H1 (cell line): ENCODE data around the gene ZNF618. TPM values are rescaled to one million over a fixed set of nuclear protein-coding genes. Genes with fewer than 3 reads are reported as not detected.

Source experiments
- CTCF ChIA-PET: fragments of 300-600 bp; sonication (Branson Sonifier 250); formaldehyde crosslinking; loops from one replicate; lab custom pipeline; 2021; ENCODE audit not compliant: partially characterized antibody; lab: Charles Lee
- POLR2A ChIA-PET: fragments of 300-600 bp; sonication (Branson Sonifier 250); formaldehyde crosslinking; loops from one replicate; lab custom pipeline; 2021; ENCODE audit warnings: inconsistent platforms; ENCODE audit not compliant: partially characterized antibody; lab: Charles Lee
- DNase-seq, 2 experiments: peaks; one replicate each; pipeline versions ENCODE4 v3.0.0 to v3.0.0-alpha.2; 2010 to 2022; ENCODE audit warnings: low spot score in 2 of 2, low read depth in 1 of 2, mixed read lengths in 1 of 2
- FAIRE-seq: peaks from 2 replicates; lab custom pipeline; 2011; peaks lifted over from hg19 to GRCh38; lab: Jason Lieb, UNC
- H2AFZ ChIP-seq: 2 replicates; pipeline ENCODE4 v1.8.1; 2012; ENCODE audit warnings: low read length, inconsistent platforms
- H2AK5ac ChIP-seq: 2 replicates; pipeline ENCODE4 v1.6.1; 2013; ENCODE audit warnings: low read depth, low read length
- H2BK120ac ChIP-seq: replicated peaks from 2 replicates; pipeline ENCODE3; 2013; ENCODE audit warnings: low read depth, low read length, inconsistent platforms
- H2BK12ac ChIP-seq: 2 replicates; pipeline ENCODE4 v1.6.1; 2013; ENCODE audit warnings: low read depth, low read length
- H2BK15ac ChIP-seq: 2 replicates; pipeline ENCODE4 v1.6.1; 2013; ENCODE audit warnings: low read length
- H2BK20ac ChIP-seq: 2 replicates; pipeline ENCODE4 v1.6.1; 2013; ENCODE audit warnings: low read length
- H2BK5ac ChIP-seq: 2 replicates; pipeline ENCODE4 v1.6.1; 2013; ENCODE audit warnings: low read depth, low read length
- H3K14ac ChIP-seq: 2 replicates; pipeline ENCODE4 v1.6.1; 2013; ENCODE audit warnings: inconsistent platforms; ENCODE audit not compliant: insufficient read length
- H3K18ac ChIP-seq: 2 replicates; pipeline ENCODE4 v1.6.1; 2013; ENCODE audit warnings: low read length; ENCODE audit errors: extremely low read depth
- H3K23ac ChIP-seq: 2 replicates; pipeline ENCODE4 v1.6.1; 2013; ENCODE audit warnings: inconsistent platforms; ENCODE audit not compliant: insufficient read length
- H3K23me2 ChIP-seq: 2 replicates; pipeline ENCODE4 v1.6.1; 2013; ENCODE audit warnings: low read depth, low read length
- H3K27ac ChIP-seq: 2 replicates; pipeline ENCODE4 v1.6.1; 2011; ENCODE audit warnings: low read depth, low read length, inconsistent platforms
- H3K27me3 ChIP-seq, 4 experiments: replicated peaks in 1 of 4; 1 replicate in 1 of 4; 2 replicates in 3 of 4; pipeline versions ENCODE4 v1.6.1 to v1.8.1; 2011 to 2013; ENCODE audit warnings: low read length in 3 of 4, mild to moderate bottlenecking in 3 of 4, inconsistent platforms in 2 of 4, mixed read lengths in 2 of 4, moderate library complexity in 1 of 4; ENCODE audit not compliant: control insufficient read depth in 3 of 4, insufficient read depth in 3 of 4; ENCODE audit errors: extremely low read depth in 1 of 4
- H3K36me3 ChIP-seq, 4 experiments: 2 replicates each; pipeline versions ENCODE4 v1.6.1 to v1.8.1; 2011 to 2013; ENCODE audit warnings: mild to moderate bottlenecking in 4 of 4, low read length in 3 of 4, moderate library complexity in 2 of 4, control low read depth in 1 of 4, inconsistent platforms in 1 of 4; ENCODE audit not compliant: insufficient read depth in 4 of 4, control insufficient read depth in 2 of 4
- H3K4ac ChIP-seq: replicated peaks from 2 replicates; pipeline ENCODE3; 2013; ENCODE audit warnings: low read length, low read depth, mixed read lengths, inconsistent platforms; ENCODE audit not compliant: insufficient read length
- H3K4me1 ChIP-seq, 4 experiments: replicated peaks in 1 of 4; 1 replicate in 1 of 4; 2 replicates in 3 of 4; pipeline versions ENCODE4 v1.6.1 to v1.8.1; 2011 to 2013; ENCODE audit warnings: low read length in 3 of 4, inconsistent platforms in 2 of 4, mixed read lengths in 1 of 4; ENCODE audit not compliant: insufficient read depth in 4 of 4, control insufficient read depth in 3 of 4
- H3K4me2 ChIP-seq, 2 experiments: 2 replicates each; pipeline versions ENCODE4 v1.6.1 to v1.8.1; 2011 to 2013; ENCODE audit warnings: low read depth in 2 of 2, low read length in 2 of 2, control low read depth in 1 of 2, inconsistent platforms in 1 of 2, mild to moderate bottlenecking in 1 of 2; ENCODE audit not compliant: insufficient read depth in 1 of 2
- H3K4me3 ChIP-seq, 4 experiments: fragments of 200-600, 300-600 bp in 1 of 4; sonication (generic), shearing (Covaris generic), sonication (Bioruptor Twin) in 1 of 4; 2 replicates each; pipeline versions ENCODE4 v1.5.1 to v1.8.1; 2011 to 2016; ENCODE audit warnings: low read length in 4 of 4, low read depth in 3 of 4, control low read depth in 2 of 4, inconsistent platforms in 2 of 4, mild to moderate bottlenecking in 2 of 4, mixed read lengths in 1 of 4, moderate library complexity in 1 of 4; ENCODE audit not compliant: insufficient read depth in 2 of 4; ENCODE audit errors: extremely low read depth in 1 of 4
- H3K56ac ChIP-seq: replicated peaks from 2 replicates; pipeline ENCODE3; 2013; ENCODE audit warnings: low read depth, mild to moderate bottlenecking, mixed read lengths, low read length, inconsistent platforms; ENCODE audit not compliant: insufficient read length
- H3K79me1 ChIP-seq: 2 replicates; pipeline ENCODE4 v1.6.1; 2013; ENCODE audit warnings: low read depth, low read length, control low read depth
- H3K79me2 ChIP-seq, 2 experiments: 2 replicates each; pipeline versions ENCODE4 v1.6.1 to v1.8.1; 2012 to 2013; ENCODE audit warnings: low read length in 2 of 2, mild to moderate bottlenecking in 2 of 2, inconsistent platforms in 1 of 2; ENCODE audit not compliant: insufficient read depth in 2 of 2, control insufficient read depth in 1 of 2
- H3K9ac ChIP-seq, 4 experiments: replicated peaks in 1 of 4; 1 replicate in 1 of 4; 2 replicates in 3 of 4; pipeline versions ENCODE4 v1.6.1 to v1.8.1; 2011 to 2013; ENCODE audit warnings: low read depth in 3 of 4, low read length in 3 of 4, control low read depth in 2 of 4, mild to moderate bottlenecking in 2 of 4, moderate library complexity in 2 of 4, inconsistent platforms in 1 of 4; ENCODE audit errors: extremely low read depth in 1 of 4
- H3K9me3 ChIP-seq, 2 experiments: 2 replicates each; pipeline versions ENCODE4 v1.6.1 to v1.8.1; 2012 to 2013; ENCODE audit warnings: mild to moderate bottlenecking in 2 of 2, moderate library complexity in 2 of 2, control low read depth in 1 of 2, inconsistent platforms in 1 of 2, low read depth in 1 of 2, low read length in 1 of 2, mixed read lengths in 1 of 2; ENCODE audit not compliant: insufficient read depth in 2 of 2
- H4K20me1 ChIP-seq, 2 experiments: replicated peaks in 1 of 2; 2 replicates each; pipeline versions ENCODE3 to v1.8.1; 2011 to 2013; ENCODE audit warnings: inconsistent platforms in 2 of 2, low read length in 2 of 2, mild to moderate bottlenecking in 1 of 2; ENCODE audit not compliant: insufficient read depth in 2 of 2, control insufficient read depth in 1 of 2
- H4K5ac ChIP-seq: 2 replicates; pipeline ENCODE4 v1.6.1; 2013; ENCODE audit warnings: low read length, low read depth, mixed read lengths, inconsistent platforms; ENCODE audit not compliant: insufficient read length
- H4K8ac ChIP-seq: 2 replicates; pipeline ENCODE4 v1.8.0; 2013; ENCODE audit warnings: mild to moderate bottlenecking, moderate library complexity, low read length, inconsistent platforms; ENCODE audit not compliant: insufficient read depth; ENCODE audit errors: extremely low read depth
- H4K91ac ChIP-seq: replicated peaks from 2 replicates; pipeline ENCODE3; 2013; ENCODE audit warnings: low read length, mixed read lengths, inconsistent platforms; ENCODE audit not compliant: insufficient read length
- GTF2F1 ChIP-seq: IDR thresholded peaks from 2 replicates; pipeline ENCODE4 v1.6.1; 2012; ENCODE audit warnings: low read depth, low read length, improper control_type of control experiment, borderline replicate concordance
- NANOG ChIP-seq: IDR thresholded peaks from 2 replicates; pipeline ENCODE4 v1.6.1; 2011; ENCODE audit warnings: low read length, low read depth, mild to moderate bottlenecking, inconsistent platforms; ENCODE audit not compliant: insufficient read depth, poor library complexity, severe bottlenecking
- RFX5 ChIP-seq: IDR thresholded peaks from 2 replicates; pipeline ENCODE4 v1.6.1; 2011; ENCODE audit warnings: low read depth, low read length, improper control_type of control experiment, borderline replicate concordance
- SAP30 ChIP-seq: fragments of 300-600 bp; sonication (generic); IDR thresholded peaks from 2 replicates; pipeline ENCODE4 v1.7.1; 2012; ENCODE audit warnings: low read length, moderate library complexity, mild to moderate bottlenecking, inconsistent platforms; ENCODE audit not compliant: insufficient read depth, insufficient replicate concordance
- TAF1 ChIP-seq: IDR thresholded peaks from 2 replicates; pipeline ENCODE4 v1.6.1; 2011; ENCODE audit warnings: mild to moderate bottlenecking, low read depth, low read length
- TCF12 ChIP-seq: IDR thresholded peaks from 2 replicates; pipeline ENCODE4 v1.6.1; 2011; ENCODE audit warnings: low read depth, mild to moderate bottlenecking, low read length
- ZNF274 ChIP-seq: IDR thresholded peaks from 2 replicates; pipeline ENCODE4 v1.7.0; 2012; ENCODE audit warnings: low read length, borderline replicate concordance; ENCODE audit errors: extremely low read depth
- WGBS, 2 experiments: shearing (Covaris generic) in 1 of 2; methylation state at CpG; one replicate each; pipeline versions ENCODE4 v1.1.6 to v1.1.7; 2013 to 2015; ENCODE audit warnings: low lambda C conversion rate in 2 of 2, mixed read lengths in 2 of 2, inconsistent platforms in 1 of 2, low coverage in 1 of 2, missing lambda C conversion rate in 1 of 2; ENCODE audit not compliant: insufficient replicate concordance in 2 of 2, insufficient coverage in 1 of 2, insufficient read length in 1 of 2; ENCODE audit errors: extremely low coverage in 1 of 2, missing lambda C conversion rate in 1 of 2; 5-methylcytosine and 5-hydroxymethylcytosine counted together
- polyA plus RNA-seq, 7 experiments: library from polyadenylated mRNA; depleted of rRNA in 3 of 7; stranded (reverse) in 5 of 7; unstranded in 2 of 7; fragments of >200 nt in 5 of 7; fragments of 200-250 nt in 2 of 7; gene quantifications; 1 replicate in 5 of 7; 2 replicates in 1 of 7; 4 replicates in 1 of 7; pipeline versions ENCODE4 v1.2.1 to v1.2.3, GENCODE V29; 2011 to 2013; ENCODE audit warnings: missing spikeins in 2 of 7, mixed read lengths in 2 of 7
- total RNA-seq: library from RNA; stranded (reverse); fragmentation: NEBNext Ultra II Directional; extraction: Animal tissue kit (Norgen Biotek cat#: 25700); gene quantifications from 2 replicates; pipeline ENCODE4 v1.2.1, GENCODE V29; 2021
- TF ChIP-seq, protein P1 (sequence below): IDR thresholded peaks from 2 replicates; pipeline ENCODE4 v1.6.1; 2012; ENCODE audit warnings: inconsistent platforms

ZNF618 gene
- total and polyA plus RNA-seq, 2 of the 8 experiments (the other 6 are each of a cell fraction or from before 2014, with no cell fraction given) = 9.6 to 28.5 TPM

DNA sequence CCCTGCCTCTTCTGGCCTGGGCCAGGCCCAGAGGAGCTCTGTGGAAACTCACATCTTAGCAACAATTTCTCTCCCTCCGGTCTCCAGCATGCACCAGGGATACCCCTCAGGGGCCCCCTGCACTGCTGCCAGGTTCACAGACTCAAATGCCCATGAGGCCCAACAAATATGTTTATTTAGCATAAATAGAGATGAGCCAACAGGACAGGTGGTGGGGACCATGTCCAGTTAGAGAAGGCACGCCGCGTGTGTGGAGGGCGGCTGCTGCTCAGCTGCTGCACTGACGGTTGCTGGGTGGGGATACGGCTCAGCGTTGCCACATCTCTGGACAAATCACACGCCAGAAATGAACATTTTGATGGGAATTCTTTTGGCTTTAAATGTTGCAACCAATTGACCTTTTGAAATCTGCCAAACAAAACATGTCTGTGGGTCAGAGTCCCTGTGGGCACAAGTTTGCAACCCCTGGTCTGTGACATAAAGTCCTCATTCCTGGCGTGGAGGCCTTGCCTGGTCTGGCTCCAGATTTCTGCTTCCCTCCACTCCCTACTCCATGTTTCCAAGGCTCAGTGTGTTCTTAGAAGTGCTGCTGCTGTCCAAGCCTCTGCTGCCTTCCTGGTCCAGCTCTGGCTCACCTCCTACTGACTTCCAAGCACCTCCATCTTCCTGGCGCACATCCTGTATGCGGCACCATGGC lies 113.1 kb downstream of the ZNF618 start:
- H3K4ac ChIP-seq = no peak overlapping the region
- POLR2A ChIA-PET = no interaction called here
- no peak for FAIRE-seq
- H2BK5ac ChIP-seq = no peak overlapping the region
- H3K56ac ChIP-seq = no peak overlapping the region
- H4K8ac ChIP-seq = no peak overlapping the region
- H2AFZ ChIP-seq = no peak overlapping the region
- no peaks in the 10 kb centered on the region for H3K27me3 ChIP-seq
- DNase-seq = no peak
- H3K18ac ChIP-seq = no peak overlapping the region
- no peak overlapping the region for H2BK120ac ChIP-seq
- 90% methylated on average over 12 of the region's 12 CpGs; no CpG with 5 or more reads in 1 of the 2 experiments for WGBS, 2 experiments
- no peak overlapping the region for H3K14ac ChIP-seq
- H3K23ac ChIP-seq = no peak overlapping the region
- H3K4me3 ChIP-seq = no peak overlapping the region
- H3K9ac ChIP-seq = no peak overlapping the region
- no peak overlapping the region for H3K27ac ChIP-seq
- no peaks in the 10 kb centered on the region; a peak in 1 of 7 replicates for H3K4me1 ChIP-seq
- H4K91ac ChIP-seq = no peak overlapping the region
- no peak overlapping the region for H4K5ac ChIP-seq
- H3K23me2 ChIP-seq = no peaks in the 10 kb centered on the region; the same call in 1 of the 2 replicates
- no peaks in the 10 kb centered on the region for H3K79me2 ChIP-seq
- no peak overlapping the region for H2BK20ac ChIP-seq
- 0 out of 2 replicates have a peak, but pooled peaks cover 3% of the 10 kb centered on the region for H3K79me1 ChIP-seq
- H2BK15ac ChIP-seq = no peak overlapping the region
- H2AK5ac ChIP-seq = no peak overlapping the region
- H4K20me1 ChIP-seq = peaks cover 0 to 3% of the 10 kb centered on the region in 2 experiments
- H3K36me3 ChIP-seq = peaks cover 0 to 8% (median 5%) of the 10 kb centered on the region in 4 experiments; a peak in 3 of 8 replicates
- H2BK12ac ChIP-seq = no peak overlapping the region
- CTCF ChIA-PET = interaction anchor here (0.7 to 1.9 kb wide), 2 partner anchors 10 to 18 kb away, joined by 3 to 5 read pairs; no protein-coding TSS in a partner anchor
- no peak overlapping the region for H3K4me2 ChIP-seq
- H3K9me3 ChIP-seq = no peaks in the 10 kb centered on the region
- no peak for TF ChIP-seq NANOG
- TF ChIP-seq GTF2F1 = no peak
- no peak for TF ChIP-seq TAF1
- TF ChIP-seq SAP30 = no peak
- TF ChIP-seq RFX5 = no peak
- TF ChIP-seq, protein P1, sequence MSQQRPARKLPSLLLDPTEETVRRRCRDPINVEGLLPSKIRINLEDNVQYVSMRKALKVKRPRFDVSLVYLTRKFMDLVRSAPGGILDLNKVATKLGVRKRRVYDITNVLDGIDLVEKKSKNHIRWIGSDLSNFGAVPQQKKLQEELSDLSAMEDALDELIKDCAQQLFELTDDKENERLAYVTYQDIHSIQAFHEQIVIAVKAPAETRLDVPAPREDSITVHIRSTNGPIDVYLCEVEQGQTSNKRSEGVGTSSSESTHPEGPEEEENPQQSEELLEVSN = no peak
- TF ChIP-seq ZNF274 = no peak
- no peak for TF ChIP-seq TCF12
